A549 (cell line): ENCODE data around the gene FZD1. TPM values are rescaled to one million over a fixed set of nuclear protein-coding genes. Genes with fewer than 3 reads are reported as not detected.
A peak's percentile ranks its signal among the peaks of the same experiment; 100 is the strongest.

Experiments used
- ATAC-seq, 2 experiments: fragments of 200-7000 bp in 1 of 2; fragments of >200 bp in 1 of 2; cut with Nextera tagmentation in 1 of 2; cut with Tn5 transposase in 1 of 2; 3 replicates each; pipeline versions ENCODE4 v1.8.0 to v1.9.1; 2018 to 2020; ENCODE audit warnings: mild to moderate bottlenecking in 1 of 2, moderate library complexity in 1 of 2
- CTCF ChIA-PET: fragments of 300-600 bp; sonication (Branson Sonifier 250); formaldehyde crosslinking; extraction: SDS; loops from one replicate; lab custom pipeline; 2021; ENCODE audit warnings: antibody characterized with exemption, inconsistent platforms; lab: Yijun Ruan, JAX
- POLR2A ChIA-PET: fragments of 350-600 bp; formaldehyde crosslinking; extraction: SDS; loops from one replicate; lab custom pipeline; 2021; ENCODE audit warnings: antibody characterized with exemption, inconsistent platforms; lab: Yijun Ruan, JAX
- DNase-seq, 2 experiments: peaks; one replicate each; pipeline versions ENCODE4 v3.0.0 to v3.0.0-alpha.2; 2011 to 2016; ENCODE audit warnings: low read depth in 1 of 2, low spot score in 1 of 2
- FAIRE-seq: peaks from 2 replicates; lab custom pipeline; 2011; peaks lifted over from hg19 to GRCh38; lab: Jason Lieb, UNC
- H3K27ac ChIP-seq, 2 experiments: fragments of >200 bp; sonication (Bioruptor Twin); formaldehyde crosslinking; 3 replicates each; pipeline ENCODE4 v1.5.1; 2016 to 2017
- H3K4me1 ChIP-seq: fragments of >200 bp; sonication (Bioruptor Twin); formaldehyde crosslinking; 3 replicates; pipeline ENCODE4 v1.6.1; 2016
- H3K4me2 ChIP-seq: fragments of >200 bp; sonication (Bioruptor Twin); formaldehyde crosslinking; 3 replicates; pipeline ENCODE4 v1.6.1; 2016
- H3K4me3 ChIP-seq: fragments of >200 bp; sonication (Bioruptor Twin); formaldehyde crosslinking; 3 replicates; pipeline ENCODE4 v1.5.1; 2016
- H3K9me3 ChIP-seq: fragments of >200 bp; sonication (Bioruptor Twin); formaldehyde crosslinking; 3 replicates; pipeline ENCODE4 v1.6.1; 2016
- CBX8 ChIP-seq: fragments of 200-600 bp; sonication (generic); IDR thresholded peaks from 2 replicates; pipeline ENCODE4 v1.6.1; 2016
- EHF ChIP-seq: fragments of 250-450 bp; sonication (Bioruptor Pico); IDR thresholded peaks from 2 replicates; pipeline ENCODE4 v1.5.0; 2020; ENCODE audit warnings: mild to moderate bottlenecking
- EHMT2 ChIP-seq: fragments of 200-600 bp; sonication (generic); IDR thresholded peaks from 2 replicates; pipeline ENCODE4 v1.6.1; 2016; ENCODE audit warnings: antibody characterized with exemption, low read depth, mild to moderate bottlenecking, moderate library complexity
- FOSL2 ChIP-seq, 2 experiments: fragments of 450-650 bp in 1 of 2; fragments of >200 bp in 1 of 2; sonication (Bioruptor Twin) in 1 of 2; formaldehyde crosslinking; IDR thresholded peaks; 2 replicates each; pipeline versions ENCODE4 v1.5.0 to v1.6.1; 2016 to 2020; ENCODE audit warnings: mild to moderate bottlenecking in 1 of 2, moderate library complexity in 1 of 2
- FOXS1 ChIP-seq: fragments of 250-450 bp; sonication (Bioruptor Pico); IDR thresholded peaks from 2 replicates; pipeline ENCODE4 v1.5.0; 2020; ENCODE audit warnings: mild to moderate bottlenecking, moderate library complexity
- HEYL ChIP-seq: fragments of 250-450 bp; sonication (Bioruptor Pico); IDR thresholded peaks from 2 replicates; pipeline ENCODE4 v1.8.0; 2021; ENCODE audit warnings: mild to moderate bottlenecking, moderate library complexity
- HOXA7 ChIP-seq: fragments of 250-450 bp; sonication (Bioruptor Pico); IDR thresholded peaks from 2 replicates; pipeline ENCODE4 v1.5.0; 2020; ENCODE audit warnings: mild to moderate bottlenecking, moderate library complexity
- JUN ChIP-seq, 2 experiments: fragments of >200 bp; sonication (Bioruptor Twin); formaldehyde crosslinking; IDR thresholded peaks; 2 replicates in 1 of 2; 3 replicates in 1 of 2; pipeline ENCODE4 v1.6.1; 2016 to 2017
- JUNB ChIP-seq: fragments of >200 bp; sonication (Bioruptor Twin); formaldehyde crosslinking; IDR thresholded peaks from 2 replicates; pipeline ENCODE4 v1.6.1; 2016
- MAFK ChIP-seq: fragments of 450-650 bp; IDR thresholded peaks from 2 replicates; pipeline ENCODE4 v1.6.1; 2014; ENCODE audit not compliant: partially characterized antibody
- RFX5 ChIP-seq: fragments of 450-650 bp; IDR thresholded peaks from 2 replicates; pipeline ENCODE4 v1.7.1; 2014; ENCODE audit warnings: antibody characterized with exemption, mild to moderate bottlenecking, moderate library complexity
- SREBF2 ChIP-seq: fragments of 450-650 bp; IDR thresholded peaks from 2 replicates; pipeline ENCODE4 v1.6.1; 2014; ENCODE audit warnings: mild to moderate bottlenecking, moderate library complexity
- TFCP2L1 ChIP-seq: fragments of 250-450 bp; sonication (Bioruptor Pico); IDR thresholded peaks from 2 replicates; pipeline ENCODE4 v1.5.0; 2021; ENCODE audit warnings: mild to moderate bottlenecking
- WGBS: methylation state at CpG from one replicate; pipeline ENCODE4 v1.1.6; 2017; ENCODE audit errors: missing lambda C conversion rate; 5-methylcytosine and 5-hydroxymethylcytosine counted together
- polyA plus RNA-seq, 4 experiments: library from polyadenylated mRNA; depleted of rRNA in 3 of 4; stranded (reverse); fragments of >200 nt; fragmentation: RNase III in 1 of 4; extraction: RNeasy Plus Mini Kit Qiagen cat#74134 plus additional on column Dnase treatment in 1 of 4; gene quantifications; 2 replicates in 3 of 4; 3 replicates in 1 of 4; pipeline ENCODE4 v1.2.3, GENCODE V29; 2011 to 2017
- TF ChIP-seq, protein P1 (sequence below): fragments of 150-350 bp; IDR thresholded peaks from 2 replicates; pipeline ENCODE4 v1.6.1; 2014; ENCODE audit warnings: low read depth, mild to moderate bottlenecking, low read length

The FZD1 gene
- polyA plus RNA-seq, 2 of the 4 experiments (the other 2 are of a cell fraction) = 1.4 TPM

DNA sequence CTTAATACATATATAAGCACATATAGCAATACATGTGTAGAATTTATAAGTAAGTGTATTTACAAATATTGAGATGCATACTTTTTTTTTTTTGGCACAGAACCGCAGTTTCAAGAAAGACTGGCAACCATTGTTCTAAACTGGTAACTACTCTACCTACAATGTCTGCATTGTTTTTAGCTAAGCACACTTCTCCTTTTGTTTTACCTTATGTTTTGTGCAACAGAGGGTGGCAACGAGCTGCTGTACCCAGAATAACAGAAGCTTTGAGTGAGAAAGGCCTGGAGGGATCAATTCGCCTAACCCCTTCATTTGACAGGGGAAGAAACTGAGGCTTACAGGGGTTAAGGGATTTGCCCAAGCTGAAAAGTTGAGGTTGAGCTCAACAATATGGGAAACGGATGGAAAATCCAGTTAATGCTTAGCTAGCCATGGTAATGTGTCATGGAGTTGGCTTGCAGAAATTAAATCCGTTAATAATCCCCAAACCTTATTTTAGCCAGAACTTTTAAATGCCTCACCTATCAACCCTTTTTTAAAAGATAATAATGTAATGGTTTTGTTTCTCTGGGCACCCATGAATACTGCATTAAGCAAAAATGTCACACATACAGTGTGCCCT, 25.5 kb downstream of the FZD1 start:
- CTCF ChIA-PET = interaction anchor here (2.1 kb wide), 1 partner anchor 12 kb away, joined by 4 read pairs; no protein-coding TSS in a partner anchor
- FAIRE-seq (no peak), ATAC-seq (no peak), DNase-seq (no peak)
- TF ChIP-seq TFCP2L1 (CRISPR knock-in tag) = no peak
- POLR2A ChIA-PET = interaction anchor here (0.7 kb wide), 1 partner anchor 153 kb away, joined by 3 read pairs; no protein-coding TSS in a partner anchor
- Histone ChIP-seq H3K9me3 (no peaks in the 10 kb centered on the region), H3K4me3 (no peak overlapping the region), H3K27ac (no peak overlapping the region), H3K4me2 (no peak overlapping the region), H3K4me1 (no peaks in the 10 kb centered on the region)
- WGBS = 23% methylated on average over 5 of the region's 5 CpGs

DNA sequence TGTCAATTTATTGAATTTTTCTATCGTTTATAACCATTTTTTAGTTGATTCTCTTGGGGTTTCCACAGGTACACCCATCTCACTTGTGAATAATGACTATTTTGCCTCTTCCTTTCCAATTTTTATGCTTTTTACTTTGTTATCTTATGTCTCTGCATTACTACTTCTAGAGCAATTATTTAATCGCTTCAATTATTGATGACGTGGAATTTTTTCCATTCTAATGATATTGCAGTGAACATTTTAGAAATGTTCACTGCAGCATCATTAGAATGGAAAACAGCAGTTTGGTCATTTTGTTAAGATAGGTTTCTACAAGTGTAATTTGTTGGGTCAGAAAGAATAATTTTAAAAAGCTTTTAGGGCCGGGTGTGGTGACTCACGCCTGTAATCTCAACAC, 27.1 kb downstream of the FZD1 start:
- Histone ChIP-seq H3K4me2 (no peak overlapping the region), H3K27ac (no peak overlapping the region), H3K4me1 (no peaks in the 10 kb centered on the region), H3K4me3 (no peak overlapping the region), H3K9me3 (no peaks in the 10 kb centered on the region)
- POLR2A ChIA-PET = no interaction called here
- ATAC-seq = no peak
- DNase-seq = no peak
- no peak for FAIRE-seq
- TF ChIP-seq MAFK (peak; percentile 23), EHF (CRISPR knock-in tag) (no peak)
- 27% methylated on average over 5 of the region's 5 CpGs for WGBS
- CTCF ChIA-PET = no interaction called here

DNA sequence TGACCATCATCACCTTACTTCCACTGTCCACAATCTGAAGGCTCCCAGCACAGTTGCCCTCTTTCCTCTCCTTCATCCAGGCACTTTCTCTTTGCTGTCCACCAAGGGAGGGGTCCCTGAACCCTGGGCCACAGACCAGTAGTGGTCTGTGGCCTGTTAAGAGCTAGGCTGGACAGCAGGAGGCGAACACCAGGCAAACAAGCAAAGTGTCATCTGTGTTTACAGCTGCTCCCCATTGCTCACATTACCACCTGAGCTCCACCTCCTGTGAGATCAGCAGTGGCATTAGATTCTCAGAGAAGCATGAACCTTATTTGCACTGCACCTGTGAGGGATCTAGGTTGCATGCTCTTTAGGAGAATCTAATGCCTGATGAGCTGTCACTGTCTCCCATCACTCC, 27.7 kb downstream of the FZD1 start:
- CTCF ChIA-PET = no interaction called here
- Histone ChIP-seq H3K27ac (no peak overlapping the region), H3K4me1 (no peaks in the 10 kb centered on the region), H3K9me3 (no peaks in the 10 kb centered on the region), H3K4me2 (no peak overlapping the region), H3K4me3 (no peak overlapping the region)
- FAIRE-seq (no peak), DNase-seq (no peak), ATAC-seq (no peak)
- POLR2A ChIA-PET = no interaction called here
- WGBS = 0% methylated on average over 1 of the region's 1 CpG
- no peak for TF ChIP-seq CBX8

DNA sequence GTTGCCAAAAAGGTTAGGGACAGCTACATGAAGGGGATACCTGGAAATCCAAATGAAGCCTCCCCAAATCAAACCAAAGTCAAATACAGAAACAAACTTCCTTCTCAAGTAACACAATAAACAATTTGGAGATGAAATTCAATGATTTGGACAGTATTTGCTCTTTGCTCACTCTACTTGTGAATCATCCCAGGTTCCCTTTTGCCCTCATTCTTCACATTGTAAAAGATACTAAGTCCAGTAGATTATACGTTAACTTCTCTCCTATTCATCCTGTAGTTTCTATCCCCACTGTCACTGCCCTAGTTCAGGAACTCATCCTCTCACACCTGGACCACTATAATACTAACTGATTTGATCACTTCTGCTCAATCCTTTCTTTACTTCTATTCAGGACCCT, 28.3 kb downstream of the FZD1 start:
- Histone ChIP-seq H3K4me1 (no peaks in the 10 kb centered on the region), H3K4me3 (no peak overlapping the region), H3K4me2 (no peak overlapping the region), H3K9me3 (no peaks in the 10 kb centered on the region), H3K27ac (no peak overlapping the region)
- no peak for DNase-seq
- 0% methylated on average over 1 of the region's 1 CpG for WGBS
- FAIRE-seq = no peak
- ChIA-PET CTCF (no interaction called here), POLR2A (no interaction called here)
- no peak for TF ChIP-seq JUNB
- no peak for ATAC-seq

DNA sequence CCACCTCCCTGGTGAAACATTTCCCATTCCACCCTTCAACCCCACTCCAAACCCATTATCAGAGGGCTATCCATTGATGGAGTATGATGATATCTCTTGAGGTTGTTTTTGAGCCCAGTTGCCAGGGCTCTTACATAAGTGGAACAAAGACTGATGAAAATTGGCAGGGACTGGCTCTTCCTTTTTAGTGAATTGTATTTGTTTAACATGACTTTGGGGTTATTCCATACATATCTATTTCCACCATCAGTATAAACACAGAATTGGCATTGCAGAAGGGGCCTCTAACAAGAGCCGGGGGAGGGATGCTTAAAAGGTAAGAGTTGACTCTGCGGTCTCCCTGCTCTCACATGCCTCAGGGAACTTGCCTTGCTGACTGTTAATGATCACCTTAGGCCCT, 28.9 kb downstream of the FZD1 start:
- FAIRE-seq = no peak
- WGBS = 0% methylated on average over 2 of the region's 2 CpGs
- Histone ChIP-seq H3K27ac (no peak overlapping the region), H3K9me3 (no peaks in the 10 kb centered on the region), H3K4me1 (no peaks in the 10 kb centered on the region), H3K4me2 (no peak overlapping the region), H3K4me3 (no peak overlapping the region)
- POLR2A ChIA-PET = no interaction called here
- no peak for DNase-seq
- ATAC-seq = no peak
- no peak for TF ChIP-seq MAFK
- TF ChIP-seq SREBF2 = no peak
- TF ChIP-seq FOXS1 (CRISPR knock-in tag) = no peak
- no peak for TF ChIP-seq HEYL
- TF ChIP-seq FOSL2 (IDR thresholded peaks at IDR 0.05) = no peak
- TF ChIP-seq FOSL2 (CRISPR knock-in tag; IDR thresholded peaks at IDR 0.05) = no peak
- TF ChIP-seq RFX5 = no peak
- TF ChIP-seq, protein P1, sequence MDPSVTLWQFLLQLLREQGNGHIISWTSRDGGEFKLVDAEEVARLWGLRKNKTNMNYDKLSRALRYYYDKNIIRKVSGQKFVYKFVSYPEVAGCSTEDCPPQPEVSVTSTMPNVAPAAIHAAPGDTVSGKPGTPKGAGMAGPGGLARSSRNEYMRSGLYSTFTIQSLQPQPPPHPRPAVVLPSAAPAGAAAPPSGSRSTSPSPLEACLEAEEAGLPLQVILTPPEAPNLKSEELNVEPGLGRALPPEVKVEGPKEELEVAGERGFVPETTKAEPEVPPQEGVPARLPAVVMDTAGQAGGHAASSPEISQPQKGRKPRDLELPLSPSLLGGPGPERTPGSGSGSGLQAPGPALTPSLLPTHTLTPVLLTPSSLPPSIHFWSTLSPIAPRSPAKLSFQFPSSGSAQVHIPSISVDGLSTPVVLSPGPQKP = no peak
- TF ChIP-seq, all 56 proteins: peak for 0
- CTCF ChIA-PET = interaction anchor here (0.6 kb wide), 1 partner anchor 210 kb away, joined by 3 read pairs; no protein-coding TSS in a partner anchor

DNA sequence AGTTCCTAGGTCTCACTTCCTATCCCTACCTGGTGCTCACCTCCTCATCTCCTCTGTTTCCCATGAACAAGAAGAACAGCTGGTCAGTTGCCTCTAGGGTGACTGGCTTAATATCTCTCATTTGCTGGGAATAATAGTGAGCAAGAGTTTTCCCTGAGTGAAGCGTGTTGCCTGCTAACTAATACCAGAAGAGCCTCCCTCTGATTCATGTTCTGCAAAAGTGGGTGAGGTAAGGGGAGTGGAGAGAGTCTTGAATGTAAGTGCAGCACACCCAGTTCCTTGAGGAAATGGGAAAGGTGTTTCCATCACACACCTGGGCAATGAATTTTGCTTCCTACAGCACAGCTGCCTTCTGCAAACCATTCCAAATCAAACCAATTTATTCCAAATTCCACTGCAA, 29.6 kb downstream of the FZD1 start:
- POLR2A ChIA-PET = no interaction called here
- ATAC-seq (no peak), FAIRE-seq (no peak), DNase-seq (no peak)
- H3K4me1 ChIP-seq = no peaks in the 10 kb centered on the region
- H3K27ac ChIP-seq = no peak overlapping the region
- no peaks in the 10 kb centered on the region for H3K9me3 ChIP-seq
- CTCF ChIA-PET = interaction anchor here (0.6 kb wide), 1 partner anchor 211 kb away, joined by 3 read pairs; no protein-coding TSS in a partner anchor
- 6% methylated on average over 1 of the region's 1 CpG for WGBS
- no peak overlapping the region for H3K4me3 ChIP-seq
- TF ChIP-seq JUN (IDR thresholded peaks at IDR 0.05) = no peak
- TF ChIP-seq HOXA7 = no peak
- no peak for TF ChIP-seq EHMT2
- TF ChIP-seq, all 56 proteins: peak for 0
- no peak overlapping the region for H3K4me2 ChIP-seq
